ENCODE data around the gene FBXO39.

The FBXO39 gene

GRCh38 chr17:6830383-6830986 lies 54.5 kb downstream of the FBXO39 start:
- no peak overlapping the region for H3K4me3 ChIP-seq (ENCODE audit: low read length)
- no peak for DNase-seq (ENCODE audit: low read depth)
- TF ChIP-seq CTCF (conservative IDR thresholded peaks at IDR 0.05; ENCODE audit: low read length) = no peak

GRCh38 chr17:6831661-6832263 lies 55.7 kb downstream of the FBXO39 start, which contains the start of gene TEKT1:
TEKT1 (minus strand) TSS chr17:6831729; CDS start chr17:6830376, 1,353 bp downstream.
- DNase-seq (ENCODE audit: low read depth) = peak; percentile 57
- no peak for TF ChIP-seq CTCF (conservative IDR thresholded peaks at IDR 0.05; ENCODE audit: low read length)
- peak within 1 kb of the TSS; percentile 29 for H3K4me3 ChIP-seq (ENCODE audit: low read length)

All from AG10803 (cell line).